ENCODE data around the gene PSMG4.

PSMG4 gene

DNA sequence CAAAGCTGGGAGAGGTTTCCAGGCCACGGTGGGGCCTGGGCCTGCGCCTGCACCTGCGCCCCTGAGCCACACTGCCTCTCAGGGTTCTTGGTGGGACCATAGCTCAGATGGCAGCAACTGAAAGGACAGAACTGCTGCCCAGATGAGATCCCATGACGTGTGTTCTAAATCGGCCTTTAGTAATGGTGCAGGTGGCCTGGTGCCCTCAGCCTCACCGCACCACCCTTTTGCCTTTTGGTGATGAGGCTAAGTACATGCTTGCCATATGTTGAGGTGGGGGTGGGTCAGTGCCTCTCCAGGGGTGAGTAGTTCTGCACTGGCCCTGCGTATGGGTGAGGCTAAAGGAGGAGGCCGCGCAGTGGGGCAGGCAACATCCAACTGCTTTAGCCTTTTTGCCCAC, 7.4 kb downstream of the PSMG4 start:
- H3K4me3 ChIP-seq (ENCODE audit: low read depth, low read length) = no peak overlapping the region
- DNase-seq (ENCODE audit: low read depth) = no peak
- TF ChIP-seq, protein P1, sequence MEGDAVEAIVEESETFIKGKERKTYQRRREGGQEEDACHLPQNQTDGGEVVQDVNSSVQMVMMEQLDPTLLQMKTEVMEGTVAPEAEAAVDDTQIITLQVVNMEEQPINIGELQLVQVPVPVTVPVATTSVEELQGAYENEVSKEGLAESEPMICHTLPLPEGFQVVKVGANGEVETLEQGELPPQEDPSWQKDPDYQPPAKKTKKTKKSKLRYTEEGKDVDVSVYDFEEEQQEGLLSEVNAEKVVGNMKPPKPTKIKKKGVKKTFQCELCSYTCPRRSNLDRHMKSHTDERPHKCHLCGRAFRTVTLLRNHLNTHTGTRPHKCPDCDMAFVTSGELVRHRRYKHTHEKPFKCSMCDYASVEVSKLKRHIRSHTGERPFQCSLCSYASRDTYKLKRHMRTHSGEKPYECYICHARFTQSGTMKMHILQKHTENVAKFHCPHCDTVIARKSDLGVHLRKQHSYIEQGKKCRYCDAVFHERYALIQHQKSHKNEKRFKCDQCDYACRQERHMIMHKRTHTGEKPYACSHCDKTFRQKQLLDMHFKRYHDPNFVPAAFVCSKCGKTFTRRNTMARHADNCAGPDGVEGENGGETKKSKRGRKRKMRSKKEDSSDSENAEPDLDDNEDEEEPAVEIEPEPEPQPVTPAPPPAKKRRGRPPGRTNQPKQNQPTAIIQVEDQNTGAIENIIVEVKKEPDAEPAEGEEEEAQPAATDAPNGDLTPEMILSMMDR (IDR thresholded peaks at IDR 0.05; ENCODE audit: low read depth, low read length, missing control alignments) = no peak

DNA sequence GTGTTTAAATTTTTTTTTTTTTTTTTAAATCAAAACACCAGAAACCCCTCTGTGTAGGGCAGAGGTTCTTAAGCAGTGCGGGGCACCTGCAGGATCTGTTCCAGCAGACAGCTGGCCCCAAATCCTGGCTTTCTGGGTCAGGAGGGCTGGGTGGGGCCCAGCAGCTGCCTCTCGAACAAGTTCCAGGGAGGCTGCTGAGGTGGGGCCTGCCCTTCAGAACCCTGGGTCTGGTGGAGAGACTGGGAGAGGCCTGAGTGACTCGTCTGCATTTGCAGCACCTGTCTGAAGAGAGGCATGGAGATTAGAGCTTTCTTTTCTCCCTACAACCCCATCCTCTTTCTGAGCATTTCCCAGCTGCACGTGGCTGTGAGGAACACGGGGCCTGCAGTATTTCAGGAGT, 8.4 kb downstream of the PSMG4 start:
- no peak for DNase-seq (ENCODE audit: low read depth)
- H3K4me3 ChIP-seq (ENCODE audit: low read depth, low read length) = no peak overlapping the region
- TF ChIP-seq, protein P1 (IDR thresholded peaks at IDR 0.05; ENCODE audit: low read depth, low read length, missing control alignments) = no peak

DNA sequence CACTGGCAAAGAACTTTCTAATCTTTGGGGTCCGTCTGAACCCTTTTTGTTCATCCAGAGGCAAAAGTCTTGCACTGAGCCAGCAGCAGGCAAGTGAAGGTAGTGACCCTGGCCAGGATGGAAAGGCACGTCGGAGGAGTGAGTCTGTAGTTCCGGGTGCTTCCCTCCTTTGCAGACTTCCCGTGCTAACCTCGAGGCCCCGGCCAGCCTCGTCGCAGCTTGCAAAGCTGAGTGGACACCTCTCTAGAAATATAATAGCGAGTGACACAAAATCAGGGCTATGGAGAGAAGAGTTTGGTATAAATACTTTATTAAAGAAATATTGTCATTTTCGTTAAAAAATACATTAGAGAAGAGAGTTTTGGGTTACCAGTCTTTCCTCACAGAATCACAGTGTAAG, 9.9 kb downstream of the PSMG4 start:
- TF ChIP-seq, protein P1 (IDR thresholded peaks at IDR 0.05; ENCODE audit: low read depth, low read length, missing control alignments) = no peak
- H3K4me3 ChIP-seq (ENCODE audit: low read depth, low read length) = no peak overlapping the region
- DNase-seq (ENCODE audit: low read depth) = no peak

DNA sequence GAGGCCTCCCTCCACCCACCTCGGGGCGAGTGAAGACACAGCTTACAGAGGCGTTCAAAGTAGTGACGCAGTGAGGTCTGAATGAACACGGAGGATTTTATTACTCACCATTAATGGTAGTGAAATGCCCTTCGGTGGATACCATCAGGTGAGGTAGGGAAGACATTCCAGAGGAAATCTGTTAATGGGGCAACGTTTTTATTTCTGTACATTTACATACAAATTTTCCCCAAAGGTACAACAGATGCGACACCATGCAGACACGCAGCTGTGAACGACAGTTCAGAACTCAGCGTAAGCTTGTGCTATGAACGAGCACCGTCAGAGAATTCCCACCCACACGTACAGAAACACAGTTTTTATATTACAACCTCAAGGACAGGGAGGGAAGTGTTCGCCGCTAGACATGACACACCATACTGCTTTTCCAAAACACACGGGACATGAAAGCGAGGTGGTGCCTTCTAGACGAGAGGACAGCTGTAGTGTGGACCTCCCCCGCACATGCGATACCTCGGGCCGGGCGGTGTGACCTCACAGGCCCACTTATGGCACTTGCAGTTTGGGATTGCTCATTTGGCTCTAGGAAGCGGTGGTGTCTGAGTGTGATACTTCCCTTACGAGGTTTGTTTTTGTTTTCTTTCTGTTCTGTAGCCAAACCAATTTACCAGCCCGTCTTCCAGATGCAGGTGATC, 10.7 kb downstream of the PSMG4 start:
- no peak for DNase-seq (ENCODE audit: low read depth)
- no peak overlapping the region for H3K4me3 ChIP-seq (ENCODE audit: low read depth, low read length)
- TF ChIP-seq, protein P1 (IDR thresholded peaks at IDR 0.05; ENCODE audit: low read depth, low read length, missing control alignments) = no peak

DNA sequence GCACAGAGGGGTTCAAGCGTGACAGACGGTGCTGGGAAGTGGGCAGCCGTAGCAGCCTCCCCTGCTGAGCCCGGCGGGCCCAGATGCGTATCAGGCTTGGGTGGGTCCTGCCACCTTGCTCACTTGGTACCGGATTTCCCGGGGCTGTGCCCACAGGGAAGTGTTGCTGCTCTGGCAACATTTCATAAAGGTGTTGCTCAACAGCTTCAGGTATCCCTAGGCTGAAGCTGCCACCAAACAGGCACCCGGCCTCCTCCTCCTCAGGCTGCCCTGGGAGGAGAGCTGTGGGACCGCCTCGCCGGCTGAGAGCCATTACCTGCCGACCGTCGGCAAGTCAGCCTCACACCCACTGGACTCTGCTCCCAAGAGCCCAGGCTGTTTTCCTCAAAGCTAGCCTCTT, 11.5 kb downstream of the PSMG4 start:
- TF ChIP-seq, protein P1 (IDR thresholded peaks at IDR 0.05; ENCODE audit: low read depth, low read length, missing control alignments) = no peak
- no peak overlapping the region for H3K4me3 ChIP-seq (ENCODE audit: low read depth, low read length)
- DNase-seq (ENCODE audit: low read depth) = no peak

DNA sequence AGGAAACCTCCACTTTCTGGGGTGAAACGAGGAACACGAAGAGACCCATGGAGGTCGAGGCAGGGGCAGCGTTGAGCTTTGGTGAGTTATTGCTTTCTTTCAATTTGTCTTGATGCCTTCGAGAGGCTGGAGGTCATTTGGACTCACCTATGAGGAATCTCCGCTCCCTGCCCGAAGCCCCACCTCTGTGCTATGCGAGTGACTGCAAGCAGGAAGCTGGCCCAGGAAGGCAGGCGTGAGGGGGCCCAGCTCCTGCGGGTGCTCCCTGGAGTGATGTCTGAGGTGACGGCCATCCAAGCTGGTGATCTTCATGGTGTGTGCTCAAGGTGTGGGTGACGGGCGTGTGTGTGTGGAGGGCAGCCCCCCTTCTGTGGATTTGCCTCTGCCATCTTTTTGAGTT, 13.0 kb downstream of the PSMG4 start:
- TF ChIP-seq, protein P1 (IDR thresholded peaks at IDR 0.05; ENCODE audit: low read depth, low read length, missing control alignments) = no peak
- DNase-seq (ENCODE audit: low read depth) = no peak
- H3K4me3 ChIP-seq (ENCODE audit: low read depth, low read length) = no peak overlapping the region

DNA sequence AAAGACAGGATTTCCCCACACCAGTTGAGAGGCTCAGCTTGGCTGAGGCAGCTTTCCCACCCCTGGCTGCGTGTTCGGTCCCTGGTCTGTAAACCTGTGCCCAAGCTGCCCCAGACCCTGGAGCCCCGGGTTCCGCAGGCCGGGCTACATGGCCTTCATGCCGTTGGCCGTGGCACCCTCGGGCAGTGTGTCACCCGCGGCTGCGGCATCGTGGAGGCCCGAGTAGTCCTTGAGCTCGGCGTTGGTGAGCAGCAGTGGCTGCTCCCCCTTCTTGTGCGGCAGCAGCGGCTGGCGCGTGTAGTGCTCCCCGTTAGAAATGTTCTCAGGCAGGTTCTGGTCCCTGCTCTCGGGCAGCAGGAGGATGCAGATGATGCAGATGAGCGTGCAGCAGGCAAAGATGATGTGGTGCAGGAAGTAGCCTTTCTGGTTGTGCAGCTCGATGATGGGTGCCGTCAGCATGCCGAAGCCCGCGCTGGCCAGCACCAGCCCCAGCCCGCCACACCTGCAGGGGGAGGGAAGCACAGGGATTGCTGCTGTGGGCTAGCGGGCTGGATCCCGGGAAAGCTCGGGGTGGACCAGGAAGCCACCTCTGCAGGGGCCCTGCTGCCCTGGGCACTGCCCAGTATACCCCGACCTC, 14.3 kb downstream of the PSMG4 start:
- H3K4me3 ChIP-seq (ENCODE audit: low read depth, low read length) = no peak overlapping the region
- TF ChIP-seq, protein P1 (IDR thresholded peaks at IDR 0.05; ENCODE audit: low read depth, low read length, missing control alignments) = no peak
- DNase-seq (ENCODE audit: low read depth) = no peak

All from GM12864 (cell line).